HEK293 (cell line): ENCODE results near the gene TBX1.

Experiments
- CTCF ChIA-PET: fragments of 350-600 bp; formaldehyde crosslinking; extraction: SDS; loops from one replicate; lab custom pipeline; 2021; ENCODE audit warnings: antibody characterized with exemption; lab: Yijun Ruan, JAX
- POLR2A ChIA-PET: fragments of 300-600 bp; formaldehyde crosslinking; extraction: SDS; loops from one replicate; lab custom pipeline; 2020; ENCODE audit warnings: antibody characterized with exemption, inconsistent platforms; lab: Yijun Ruan, JAX
- H3K27ac ChIP-seq: fragments of 200-500 bp; sonication (Bioruptor generic); 2 replicates; pipeline ENCODE4 v1.5.1; 2014; ENCODE audit warnings: low read depth, low read length, control low read depth, inconsistent platforms; ENCODE audit errors: extremely low read depth
- H3K36me3 ChIP-seq, 2 experiments: fragments of 200-500 bp in 1 of 2; sonication (Bioruptor generic) in 1 of 2; 1 replicate in 1 of 2; 2 replicates in 1 of 2; pipeline ENCODE4 v1.5.1; 2014 to 2017; ENCODE audit warnings: inconsistent platforms in 2 of 2, low read length in 2 of 2; ENCODE audit not compliant: control insufficient read depth in 2 of 2, insufficient read depth in 1 of 2
- H3K4me1 ChIP-seq: fragments of 200-500 bp; sonication (Bioruptor generic); 2 replicates; pipeline ENCODE4 v1.5.1; 2014; ENCODE audit warnings: mild to moderate bottlenecking, low read length, inconsistent platforms; ENCODE audit not compliant: control insufficient read depth, insufficient read depth
- H3K4me3 ChIP-seq: 2 replicates; pipeline ENCODE4 v1.5.1; 2011; ENCODE audit warnings: low read depth, mild to moderate bottlenecking, control low read depth, low read length, moderate library complexity
- H3K9me3 ChIP-seq: fragments of 200-500 bp; sonication (Bioruptor generic); 2 replicates; pipeline ENCODE4 v1.5.1; 2014; ENCODE audit warnings: low read depth, low read length, inconsistent platforms; ENCODE audit not compliant: control insufficient read depth, insufficient read depth
- ZFP37 ChIP-seq: fragments of 450-650 bp; formaldehyde crosslinking; IDR thresholded peaks from 2 replicates; pipeline ENCODE4 v1.5.1; 2016; ENCODE audit warnings: missing biosample characterization, missing genetic modification characterization
- ZIC2 ChIP-seq: fragments of 450-650 bp; formaldehyde crosslinking; IDR thresholded peaks from 2 replicates; pipeline ENCODE4 v1.5.1; 2016; ENCODE audit warnings: missing biosample characterization, missing genetic modification characterization
- ZNF341 ChIP-seq: fragments of 450-650 bp; formaldehyde crosslinking; IDR thresholded peaks from 2 replicates; pipeline ENCODE4; 2016; ENCODE audit warnings: low read depth, missing biosample characterization, missing genetic modification characterization
- ZNF426 ChIP-seq: fragments of 450-650 bp; formaldehyde crosslinking; IDR thresholded peaks from 2 replicates; pipeline ENCODE4 v1.5.1; 2017; ENCODE audit warnings: missing biosample characterization, missing genetic modification characterization, mild to moderate bottlenecking, inconsistent platforms, moderate library complexity
- ZNF529 ChIP-seq: fragments of 450-650 bp; formaldehyde crosslinking; IDR thresholded peaks from 2 replicates; pipeline ENCODE4 v1.5.1; 2017; ENCODE audit warnings: missing genetic modification characterization, missing biosample characterization; ENCODE audit not compliant: insufficient replicate concordance
- ZNF596 ChIP-seq: fragments of 450-650 bp; IDR thresholded peaks from 2 replicates; pipeline ENCODE4 v1.5.0; 2018; ENCODE audit warnings: missing biosample characterization, mild to moderate bottlenecking, missing genetic modification characterization, moderate library complexity
- ZNF677 ChIP-seq: fragments of 450-650 bp; IDR thresholded peaks from 2 replicates; pipeline ENCODE4 v1.5.0; 2018; ENCODE audit warnings: missing biosample characterization, mild to moderate bottlenecking, missing genetic modification characterization, moderate library complexity
- ZNF791 ChIP-seq: fragments of 450-650 bp; formaldehyde crosslinking; IDR thresholded peaks from 2 replicates; pipeline ENCODE4 v1.5.1; 2016; ENCODE audit warnings: missing biosample characterization, missing genetic modification characterization
- TF ChIP-seq, protein P1 (sequence below): sonication (generic); formaldehyde crosslinking; IDR thresholded peaks from 2 replicates; pipeline ENCODE4 v1.8.1; 2022; ENCODE audit warnings: mild to moderate bottlenecking, moderate library complexity, missing genetic modification reagents
- TF ChIP-seq, protein P2 (sequence below): fragments of 450-650 bp; formaldehyde crosslinking; IDR thresholded peaks from 2 replicates; pipeline ENCODE4 v1.5.1; 2016; ENCODE audit warnings: missing biosample characterization, missing genetic modification characterization
- TF ChIP-seq, protein P3 (sequence below): fragments of 450-650 bp; formaldehyde crosslinking; IDR thresholded peaks from 2 replicates; pipeline ENCODE4 v1.5.1; 2016; ENCODE audit warnings: missing biosample characterization, missing genetic modification characterization

The TBX1 gene

DNA sequence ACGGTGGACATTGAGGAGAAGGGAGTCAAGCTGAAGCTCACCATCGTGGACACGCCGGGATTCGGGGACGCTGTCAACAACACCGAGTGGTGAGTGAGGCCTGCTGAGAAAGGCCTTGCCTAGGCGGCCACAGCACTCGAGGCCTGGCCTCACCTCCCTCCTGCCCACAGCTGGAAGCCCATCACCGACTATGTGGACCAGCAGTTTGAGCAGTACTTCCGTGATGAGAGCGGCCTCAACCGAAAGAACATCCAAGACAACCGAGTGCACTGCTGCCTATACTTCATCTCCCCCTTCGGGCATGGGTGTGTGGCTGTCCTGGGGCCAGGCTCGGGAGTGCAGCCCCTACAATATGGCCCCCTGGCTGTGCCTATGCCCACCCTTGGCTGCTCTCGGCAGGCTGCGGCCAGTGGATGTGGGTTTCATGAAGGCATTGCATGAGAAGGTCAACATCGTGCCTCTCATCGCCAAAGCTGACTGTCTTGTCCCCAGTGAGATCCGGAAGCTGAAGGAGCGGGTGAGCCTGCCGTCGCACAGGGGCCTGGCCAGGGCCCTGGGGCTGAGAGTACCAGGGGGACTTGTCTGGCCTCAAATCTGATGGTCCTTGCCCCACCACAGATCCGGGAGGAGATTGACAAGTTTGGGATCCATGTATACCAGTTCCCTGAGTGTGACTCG is 40.3 kb upstream of the TBX1 start:
- Histone ChIP-seq H3K27ac (no peak overlapping the region), H3K4me3 (no peak overlapping the region), H3K36me3 (peaks cover 0 to 35% of the 10 kb centered on the region in 2 experiments; a peak in 1 of 3 replicates), H3K9me3 (no peaks in the 10 kb centered on the region), H3K4me1 (no peaks in the 10 kb centered on the region; the same call in 1 of the 2 replicates)
- ChIA-PET POLR2A (interaction anchor here (0.5 kb wide), 1 partner anchor 207 kb away, joined by 5 read pairs; no protein-coding TSS in a partner anchor), CTCF (interaction anchor here (0.6 to 4.5 kb wide), 5 partner anchors 10 to 221 kb away, joined by 3 to 15 read pairs (median 4); partner anchors contain the start of genes COMT and TXNRD2)
- TF ChIP-seq ZNF426 (tag by site-specific recombination): no peak
- TF ChIP-seq, protein P1, sequence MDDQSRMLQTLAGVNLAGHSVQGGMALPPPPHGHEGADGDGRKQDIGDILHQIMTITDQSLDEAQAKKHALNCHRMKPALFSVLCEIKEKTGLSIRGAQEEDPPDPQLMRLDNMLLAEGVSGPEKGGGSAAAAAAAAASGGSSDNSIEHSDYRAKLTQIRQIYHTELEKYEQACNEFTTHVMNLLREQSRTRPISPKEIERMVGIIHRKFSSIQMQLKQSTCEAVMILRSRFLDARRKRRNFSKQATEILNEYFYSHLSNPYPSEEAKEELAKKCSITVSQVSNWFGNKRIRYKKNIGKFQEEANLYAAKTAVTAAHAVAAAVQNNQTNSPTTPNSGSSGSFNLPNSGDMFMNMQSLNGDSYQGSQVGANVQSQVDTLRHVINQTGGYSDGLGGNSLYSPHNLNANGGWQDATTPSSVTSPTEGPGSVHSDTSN (CRISPR knock-in tag): 0 out of 2 replicates have a peak, but pooled peaks have one; percentile 47

DNA sequence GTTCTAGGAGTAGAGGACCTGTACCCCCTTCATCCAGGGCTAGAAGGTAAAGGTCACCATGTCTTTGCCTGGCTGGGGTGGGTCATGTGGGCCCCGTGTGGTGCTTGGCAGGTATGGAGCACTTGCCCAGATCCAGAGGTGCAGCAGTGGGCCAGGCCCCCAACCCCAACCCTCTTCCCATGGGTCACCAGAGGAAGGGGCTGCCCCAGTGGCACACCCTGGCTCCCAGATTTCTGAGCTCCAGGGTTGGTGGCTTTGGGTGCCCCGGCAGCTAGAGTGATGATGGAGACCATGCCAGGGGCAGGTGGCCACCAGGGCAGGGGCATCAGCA is 39.6 kb upstream of the TBX1 start:
- no peak for TF ChIP-seq ZNF791 (tag by site-specific recombination)
- TF ChIP-seq, protein P2, sequence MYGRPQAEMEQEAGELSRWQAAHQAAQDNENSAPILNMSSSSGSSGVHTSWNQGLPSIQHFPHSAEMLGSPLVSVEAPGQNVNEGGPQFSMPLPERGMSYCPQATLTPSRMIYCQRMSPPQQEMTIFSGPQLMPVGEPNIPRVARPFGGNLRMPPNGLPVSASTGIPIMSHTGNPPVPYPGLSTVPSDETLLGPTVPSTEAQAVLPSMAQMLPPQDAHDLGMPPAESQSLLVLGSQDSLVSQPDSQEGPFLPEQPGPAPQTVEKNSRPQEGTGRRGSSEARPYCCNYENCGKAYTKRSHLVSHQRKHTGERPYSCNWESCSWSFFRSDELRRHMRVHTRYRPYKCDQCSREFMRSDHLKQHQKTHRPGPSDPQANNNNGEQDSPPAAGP: no peak
- TF ChIP-seq ZNF341 (tag by site-specific recombination): no peak
- no peak for TF ChIP-seq ZNF529
- POLR2A ChIA-PET: no interaction called here
- H3K9me3 ChIP-seq: no peaks in the 10 kb centered on the region
- H3K36me3 ChIP-seq: peaks cover 0 to 35% of the 10 kb centered on the region in 2 experiments; a peak in 1 of 3 replicates
- CTCF ChIA-PET: interaction anchor here (0.6 to 4.5 kb wide), 3 partner anchors 10 to 220 kb away, joined by 3 to 15 read pairs (median 4); partner anchors contain the start of genes COMT and TXNRD2
- H3K4me1 ChIP-seq: no peaks in the 10 kb centered on the region; the same call in 1 of the 2 replicates
- no peak overlapping the region for H3K4me3 ChIP-seq
- no peak overlapping the region for H3K27ac ChIP-seq

DNA sequence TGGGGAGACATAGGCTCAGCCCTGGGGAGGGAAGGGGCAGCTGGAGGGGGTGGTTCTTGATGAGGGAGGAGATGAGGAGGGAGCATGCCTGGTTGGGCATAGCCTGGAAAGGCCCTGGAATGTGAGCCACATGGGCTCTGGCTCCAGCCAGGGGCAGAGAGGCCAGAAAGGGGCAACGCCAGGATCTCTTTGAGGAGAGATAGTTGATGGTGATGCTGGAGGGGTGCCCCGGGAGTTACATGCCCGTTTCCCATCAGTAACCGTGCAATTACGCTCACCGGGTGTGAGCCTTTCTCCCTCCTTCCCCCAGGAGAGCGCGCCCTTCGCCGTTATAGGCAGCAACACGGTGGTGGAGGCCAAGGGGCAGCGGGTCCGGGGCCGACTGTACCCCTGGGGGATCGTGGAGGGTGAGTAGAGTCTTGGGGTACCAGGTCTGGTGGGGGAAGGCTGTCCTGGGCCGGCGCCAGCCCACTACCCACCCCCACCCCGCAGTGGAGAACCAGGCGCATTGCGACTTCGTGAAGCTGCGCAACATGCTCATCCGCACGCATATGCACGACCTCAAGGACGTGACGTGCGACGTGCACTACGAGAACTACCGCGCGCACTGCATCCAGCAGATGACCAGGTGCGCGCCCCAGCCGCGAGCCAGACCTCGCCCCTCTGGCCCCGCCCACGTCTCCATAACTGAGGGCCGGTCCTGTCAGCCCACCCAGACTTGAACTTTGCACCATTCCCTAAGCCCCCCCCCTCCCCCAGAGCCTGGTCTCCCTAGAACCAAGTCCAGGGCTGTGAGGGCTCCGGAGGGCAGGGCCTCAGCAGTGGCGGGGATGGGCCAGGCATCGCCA is 39.0 kb upstream of the TBX1 start:
- TF ChIP-seq ZNF677 (no peak), ZNF596 (tag by site-specific recombination) (no peak), ZFP37 (tag by site-specific recombination) (no peak), ZIC2 (tag by site-specific recombination) (no peak)
- TF ChIP-seq, protein P3, sequence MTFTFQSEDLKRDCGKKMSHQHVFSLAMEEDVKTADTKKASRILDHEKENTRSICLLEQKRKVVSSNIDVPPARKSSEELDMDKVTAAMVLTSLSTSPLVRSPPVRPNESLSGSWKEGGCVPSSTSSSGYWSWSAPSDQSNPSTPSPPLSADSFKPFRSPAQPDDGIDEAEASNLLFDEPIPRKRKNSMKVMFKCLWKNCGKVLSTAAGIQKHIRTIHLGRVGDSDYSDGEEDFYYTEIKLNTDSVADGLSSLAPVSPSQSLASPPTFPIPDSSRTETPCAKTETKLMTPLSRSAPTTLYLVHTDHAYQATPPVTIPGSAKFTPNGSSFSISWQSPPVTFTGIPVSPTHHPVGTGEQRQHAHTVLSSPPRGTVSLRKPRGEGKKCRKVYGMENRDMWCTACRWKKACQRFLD (tag by site-specific recombination): no peak
- ChIA-PET POLR2A (no interaction called here), CTCF (interaction anchor here (0.5 to 4.5 kb wide), 4 partner anchors 9 to 256 kb away, joined by 3 to 15 read pairs (median 4); partner anchors contain the start of genes COMT and TXNRD2)
- H3K36me3 ChIP-seq: peaks cover 0 to 35% of the 10 kb centered on the region in 2 experiments; a peak in 1 of 3 replicates
- H3K27ac ChIP-seq: no peak overlapping the region
- H3K9me3 ChIP-seq: no peaks in the 10 kb centered on the region
- no peak overlapping the region for H3K4me3 ChIP-seq
- H3K4me1 ChIP-seq: no peaks in the 10 kb centered on the region; the same call in 1 of the 2 replicates
